Measurements from ENCODE around the gene CPS1.

- TF ChIP-seq YY1 (IDR thresholded peaks at IDR 0.05; ENCODE audit: insufficient read depth, insufficient read length), result no peak
- TF ChIP-seq ZNF274 (IDR thresholded peaks at IDR 0.05; ENCODE audit: low read depth, low read length), result no peak
Measured at GRCh38 chr2:210562502-210563080, 6.2 kb downstream of the CPS1 start.
